ENCODE measurements around the gene CASP10. TPM values are rescaled to one million over a fixed set of nuclear protein-coding genes. Genes with fewer than 3 reads are reported as not detected.
A peak's percentile ranks its signal among the peaks of the same experiment; 100 is the strongest.

Gene CASP10
- total and polyA plus RNA-seq, 9 of the 15 experiments (the other 6 are each of a cell fraction or from before 2014, with no cell fraction given): 7.1 to 20.4 (median 10.8) TPM

- TF ChIP-seq ZHX1 (conservative IDR thresholded peaks at IDR 0.05; ENCODE audit: low read length) (no peak), SMARCA5 (IDR thresholded peaks at IDR 0.05) (peak; percentile 66; the same call in 1 of the 2 replicates), MIER1 (IDR thresholded peaks at IDR 0.05; ENCODE audit: low read depth) (no peak), ZNF239 (CRISPR knock-in tag; IDR thresholded peaks at IDR 0.05) (no peak), RCOR1 (IDR thresholded peaks at IDR 0.05; ENCODE audit: borderline replicate concordance in 1 of 2, low read depth in 2 of 2, low read length in 2 of 2) (0 out of 4 replicates have a peak, but pooled peaks of 1 of the 2 experiments have one; percentile 29), RBM25 (IDR thresholded peaks at IDR 0.05; ENCODE audit: low read depth, low read length, severe bottlenecking) (peak; percentile 94), RHOXF2B (CRISPR knock-in tag; conservative IDR thresholded peaks at IDR 0.05) (no peak), GATAD2B (IDR thresholded peaks at IDR 0.05; ENCODE audit: borderline replicate concordance) (no peak), TEAD2 (tag; IDR thresholded peaks at IDR 0.05) (no peak), KAT8 (IDR thresholded peaks at IDR 0.05; ENCODE audit: low read depth) (no peak), TCF15 (CRISPR knock-in tag; IDR thresholded peaks at IDR 0.05) (no peak), HDAC2 (IDR thresholded peaks at IDR 0.05) (peak; percentile 50; the same call in 1 of the 2 replicates), ADNP (tag; IDR thresholded peaks at IDR 0.05) (peak; percentile 83), HDAC3 (IDR thresholded peaks at IDR 0.05; ENCODE audit: borderline replicate concordance, partially characterized antibody) (no peak), MED1 (CRISPR knock-in tag; IDR thresholded peaks at IDR 0.05; ENCODE audit: borderline replicate concordance) (no peak), CREBBP (IDR thresholded peaks at IDR 0.05; ENCODE audit: low read depth, low read length) (no peak), SREBF1 (IDR thresholded peaks at IDR 0.05; ENCODE audit: borderline replicate concordance, low read depth, low read length) (no peak), ZNF124 (CRISPR knock-in tag; IDR thresholded peaks at IDR 0.05) (no peak), SMAD2 (IDR thresholded peaks at IDR 0.05; ENCODE audit: low read depth, low read length) (no peak)
Measured at GRCh38 chr2:201256082-201256481, 73.1 kb downstream of the CASP10 start (continued).

Measured in K562 (cell line).